Skeletal muscle tissue (tissue), 4 donors: Measurements from ENCODE around the gene PPP2R3B. TPM values are rescaled to one million over a fixed set of nuclear protein-coding genes. Genes with fewer than 3 reads are reported as not detected.
A peak's percentile ranks its signal among the peaks of the same experiment; 100 is the strongest.
"Not testable (repeated sequence)": the region's sequence is repeated elsewhere in the genome, so short reads cannot be mapped to it uniquely, and the experiment has no call there.

Experiments
- H3K27ac ChIP-seq: one replicate; pipeline ENCODE4 v1.7.0; 2013; ENCODE audit warnings: mild to moderate bottlenecking, low read depth, low read length, inconsistent platforms
- H3K27me3 ChIP-seq, 3 donors: one replicate each; pipeline ENCODE4 v1.7.0; 2013; ENCODE audit warnings: low read length in 3 of 3; ENCODE audit not compliant: control insufficient read depth in 3 of 3, insufficient read depth in 3 of 3
- H3K36me3 ChIP-seq, 3 donors: one replicate each; pipeline ENCODE4 v1.7.0; 2013; ENCODE audit warnings: low read length in 3 of 3; ENCODE audit not compliant: control insufficient read depth in 3 of 3, insufficient read depth in 3 of 3
- H3K4me1 ChIP-seq, 3 donors: one replicate each; pipeline ENCODE4 v1.7.0; 2013; ENCODE audit warnings: low read length in 3 of 3, mild to moderate bottlenecking in 3 of 3; ENCODE audit not compliant: control insufficient read depth in 3 of 3, insufficient read depth in 3 of 3
- H3K4me3 ChIP-seq, 3 donors: one replicate each; pipeline ENCODE4 v1.7.0; 2013; ENCODE audit warnings: low read length in 3 of 3
- H3K9ac ChIP-seq, 3 donors: one replicate each; pipeline ENCODE4 v1.7.0; 2013; ENCODE audit warnings: low read length in 3 of 3, mild to moderate bottlenecking in 3 of 3, moderate library complexity in 2 of 3, low read depth in 1 of 3
- H3K9me3 ChIP-seq, 3 donors: one replicate each; pipeline ENCODE4 v1.7.0; 2013; ENCODE audit warnings: low read length in 3 of 3; ENCODE audit not compliant: control insufficient read depth in 3 of 3
- total RNA-seq: library from RNA; depleted of rRNA; stranded (reverse); fragments of >200 nt; gene quantifications from one replicate; pipeline ENCODE4 v1.2.3, GENCODE V29; 2014
- donor health status: Osteomylitis.

The PPP2R3B gene
- total RNA-seq, 1 donor from 2014 or later: 172 TPM

DNA sequence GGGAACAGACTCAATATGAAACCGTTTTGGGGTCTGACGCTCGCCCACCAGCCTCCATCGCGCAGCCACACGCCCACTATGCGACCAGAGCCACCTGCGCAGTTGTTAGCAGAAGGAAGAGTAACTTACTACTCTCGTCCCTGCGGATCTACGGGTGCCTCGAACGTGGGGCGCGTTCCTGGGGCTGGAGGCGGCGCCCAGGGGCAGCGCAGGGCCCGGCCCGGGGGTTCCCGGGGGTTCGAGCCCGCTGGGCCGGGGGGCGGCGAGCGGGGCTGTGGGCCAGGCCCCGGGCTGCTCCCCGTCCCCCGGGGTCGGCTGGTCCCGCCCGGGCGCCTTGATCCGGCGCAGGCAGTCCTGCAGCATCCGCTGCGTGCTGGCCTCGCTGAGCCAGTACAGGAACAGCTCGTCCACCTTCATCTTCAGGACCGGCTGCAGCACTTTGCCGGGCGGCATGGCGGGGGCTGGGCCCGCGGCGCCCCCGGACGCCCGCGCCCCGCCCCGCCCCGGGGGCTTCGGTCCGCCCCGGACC, 404 bp downstream of the PPP2R3B start:
- Histone ChIP-seq H3K9ac (peak overlapping the region; percentile 45 to 99 (median 61)), H3K27ac (no peak overlapping the region), H3K9me3 (no peaks in the 10 kb centered on the region), H3K4me1 (peaks cover 0 to 6% (median 6%) of the 10 kb centered on the region in 3 donors), H3K36me3 (peaks cover 0 to 2% (median 0%) of the 10 kb centered on the region in 3 donors), H3K27me3 (no peaks in the 10 kb centered on the region), H3K4me3 (peak overlapping the region; percentile 59 to 98 (median 95))

DNA sequence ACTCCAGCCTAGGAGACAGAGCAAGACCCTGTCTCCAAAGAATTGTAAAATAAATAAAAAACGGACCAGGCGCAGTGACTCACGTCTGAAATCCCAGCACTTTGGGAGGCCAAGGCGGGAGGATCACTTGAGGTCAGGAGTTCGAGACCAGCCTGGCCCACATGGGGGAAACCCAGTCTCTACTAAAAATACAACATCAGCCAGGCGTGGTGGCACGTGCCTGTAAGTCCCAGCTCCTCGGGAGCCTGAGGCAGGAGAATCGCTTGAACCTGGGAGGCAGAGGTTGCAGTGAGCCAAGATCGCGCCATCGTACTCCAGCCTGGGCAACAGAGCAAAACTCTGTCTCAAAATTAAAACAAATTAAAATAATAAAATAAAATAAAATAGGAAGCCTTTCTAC, 971 bp downstream of the PPP2R3B start:
- H3K4me1 ChIP-seq, H3K27ac ChIP-seq, H3K9me3 ChIP-seq, H3K36me3 ChIP-seq, H3K27me3 ChIP-seq: not testable (repeated sequence)
- H3K4me3 ChIP-seq: peak overlapping the region in 1 of 3 donors; percentile 95
- peak overlapping the region in 1 of 3 donors; percentile 45 for H3K9ac ChIP-seq

GRCh38 chrX:384861-385260, 1.8 kb downstream of the PPP2R3B start:
- H3K36me3 ChIP-seq: peaks cover 0 to 2% (median 0%) of the 10 kb centered on the region in 3 donors
- peaks cover 0 to 6% (median 6%) of the 10 kb centered on the region in 3 donors for H3K4me1 ChIP-seq
- no peaks in the 10 kb centered on the region for H3K9me3 ChIP-seq
- no peak overlapping the region for H3K9ac ChIP-seq
- H3K4me3 ChIP-seq: no peak overlapping the region
- no peak overlapping the region for H3K27ac ChIP-seq
- no peaks in the 10 kb centered on the region for H3K27me3 ChIP-seq

DNA sequence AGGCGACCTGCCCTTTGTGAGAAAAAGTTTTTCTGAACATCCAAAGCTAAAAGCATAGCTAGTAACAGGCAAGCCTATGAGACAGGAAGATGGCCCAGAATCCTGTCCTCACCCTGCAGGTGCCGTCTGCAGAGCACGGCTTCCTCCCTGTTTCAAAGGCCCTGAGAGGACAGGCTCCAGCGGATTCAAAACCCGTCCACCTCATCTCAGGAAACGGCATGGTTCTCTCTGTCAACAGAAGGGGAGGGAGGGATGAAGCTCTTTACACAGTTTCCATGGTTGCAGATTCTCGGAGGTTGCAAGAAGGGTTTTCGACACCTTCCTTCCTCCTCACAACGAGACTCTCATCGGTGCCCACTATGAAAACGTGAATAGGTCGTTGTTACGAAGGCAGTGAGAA, 8.3 kb downstream of the PPP2R3B start:
- Histone ChIP-seq H3K27ac (no peak overlapping the region), H3K4me3 (no peak overlapping the region), H3K9me3 (no peaks in the 10 kb centered on the region), H3K9ac (no peak overlapping the region), H3K27me3 (peaks cover 0 to 3% (median 0%) of the 10 kb centered on the region in 3 donors), H3K36me3 (no peaks in the 10 kb centered on the region), H3K4me1 (peaks cover 9 to 10% (median 10%) of the 10 kb centered on the region in 3 donors)

DNA sequence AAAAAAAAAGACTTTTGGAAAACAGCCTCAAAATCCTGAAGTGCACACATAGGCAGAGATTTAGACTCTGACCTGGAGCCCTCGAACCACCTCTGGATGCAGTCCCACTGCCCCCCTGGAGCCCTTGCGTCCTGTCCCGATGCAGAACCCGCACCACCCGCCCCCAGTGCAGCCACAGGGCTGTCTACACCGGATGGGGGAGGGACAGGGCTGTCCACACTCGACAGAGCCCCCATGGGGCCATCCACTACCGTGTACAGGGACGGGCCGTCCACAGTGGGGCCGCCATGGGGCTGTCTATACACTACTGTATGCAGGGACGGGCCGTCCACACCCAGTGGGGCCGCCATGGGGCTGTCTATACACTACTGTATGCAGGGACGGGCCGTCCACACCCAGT, 10.5 kb downstream of the PPP2R3B start:
- H3K36me3 ChIP-seq, H3K9me3 ChIP-seq, H3K9ac ChIP-seq, H3K27me3 ChIP-seq, H3K27ac ChIP-seq, H3K4me3 ChIP-seq: not testable (repeated sequence)
- peaks cover 17 to 25% (median 23%) of the 10 kb centered on the region in 3 donors for H3K4me1 ChIP-seq

DNA sequence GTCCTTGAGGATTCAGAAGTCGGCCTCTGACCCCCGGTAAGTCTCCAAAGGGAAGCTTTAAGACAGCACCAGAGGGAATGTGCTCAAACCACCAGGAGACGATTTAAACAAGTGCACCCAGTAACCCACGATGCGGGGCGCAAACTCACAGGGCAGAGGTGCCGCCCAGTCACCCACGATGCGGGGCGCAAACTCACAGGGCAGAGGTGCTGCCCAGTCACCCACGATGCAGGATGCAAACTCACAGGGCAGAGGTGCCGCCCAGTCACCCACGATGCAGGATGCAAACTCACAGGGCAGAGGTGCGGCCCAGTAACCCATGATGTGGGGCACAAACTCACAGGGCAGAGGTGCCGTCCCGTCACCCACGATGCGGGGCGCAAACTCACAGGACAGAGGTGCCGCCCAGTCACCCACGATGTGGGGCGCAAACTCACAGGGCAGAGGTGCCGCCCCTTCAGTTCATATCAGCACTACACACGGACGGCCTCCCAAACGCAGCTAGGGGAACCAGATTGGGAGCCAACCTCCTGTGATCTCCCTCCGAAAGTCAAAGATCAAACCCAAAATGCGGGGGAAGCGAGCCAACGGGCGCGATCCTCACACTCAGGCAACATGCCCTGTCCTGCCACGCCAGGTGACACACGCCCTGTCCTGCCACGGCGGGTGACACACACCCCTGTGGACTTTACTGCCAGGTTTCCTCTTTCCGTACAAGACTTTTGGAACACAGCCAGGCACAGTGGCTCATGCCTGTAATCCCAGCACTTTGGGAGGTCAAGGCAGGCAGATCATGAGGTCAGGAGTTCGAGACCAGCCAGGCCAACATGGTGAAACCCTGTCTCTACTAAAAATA, 11.3 kb downstream of the PPP2R3B start:
- Histone ChIP-seq H3K27me3 (peaks cover 0 to 6% (median 0%) of the 10 kb centered on the region in 3 donors), H3K4me1 (peaks cover 22 to 33% (median 31%) of the 10 kb centered on the region in 3 donors), H3K27ac (no peak overlapping the region), H3K9me3 (no peaks in the 10 kb centered on the region), H3K36me3 (peaks cover 0 to 3% (median 0%) of the 10 kb centered on the region in 3 donors), H3K4me3 (no peak overlapping the region), H3K9ac (peak overlapping the region in 1 of 3 donors; percentile 95)

- H3K27ac ChIP-seq: peak overlapping the region; percentile 12
- no peaks in the 10 kb centered on the region for H3K9me3 ChIP-seq
- peaks cover 0 to 3% (median 0%) of the 10 kb centered on the region in 3 donors for H3K36me3 ChIP-seq
- peak overlapping the region; percentile 59 to 85 (median 78) for H3K4me3 ChIP-seq
- peaks cover 30 to 41% (median 39%) of the 10 kb centered on the region in 3 donors for H3K4me1 ChIP-seq
- peaks cover 0 to 6% (median 0%) of the 10 kb centered on the region in 3 donors for H3K27me3 ChIP-seq
- peak overlapping the region; percentile 23 to 95 (median 54) for H3K9ac ChIP-seq
Measured at GRCh38 chrX:374596-374995, 12.1 kb downstream of the PPP2R3B start.

GRCh38 chrX:373641-374471, 12.9 kb downstream of the PPP2R3B start:
- peaks cover 37 to 48% (median 46%) of the 10 kb centered on the region in 3 donors for H3K4me1 ChIP-seq
- peaks cover 0 to 6% (median 0%) of the 10 kb centered on the region in 3 donors for H3K27me3 ChIP-seq
- peak overlapping the region; percentile 12 for H3K27ac ChIP-seq
- no peaks in the 10 kb centered on the region for H3K9me3 ChIP-seq
- peak overlapping the region; percentile 59 to 85 (median 78) for H3K4me3 ChIP-seq
- peaks cover 0 to 4% (median 0%) of the 10 kb centered on the region in 3 donors for H3K36me3 ChIP-seq
- peak overlapping the region; percentile 54 to 95 (median 79) for H3K9ac ChIP-seq

DNA sequence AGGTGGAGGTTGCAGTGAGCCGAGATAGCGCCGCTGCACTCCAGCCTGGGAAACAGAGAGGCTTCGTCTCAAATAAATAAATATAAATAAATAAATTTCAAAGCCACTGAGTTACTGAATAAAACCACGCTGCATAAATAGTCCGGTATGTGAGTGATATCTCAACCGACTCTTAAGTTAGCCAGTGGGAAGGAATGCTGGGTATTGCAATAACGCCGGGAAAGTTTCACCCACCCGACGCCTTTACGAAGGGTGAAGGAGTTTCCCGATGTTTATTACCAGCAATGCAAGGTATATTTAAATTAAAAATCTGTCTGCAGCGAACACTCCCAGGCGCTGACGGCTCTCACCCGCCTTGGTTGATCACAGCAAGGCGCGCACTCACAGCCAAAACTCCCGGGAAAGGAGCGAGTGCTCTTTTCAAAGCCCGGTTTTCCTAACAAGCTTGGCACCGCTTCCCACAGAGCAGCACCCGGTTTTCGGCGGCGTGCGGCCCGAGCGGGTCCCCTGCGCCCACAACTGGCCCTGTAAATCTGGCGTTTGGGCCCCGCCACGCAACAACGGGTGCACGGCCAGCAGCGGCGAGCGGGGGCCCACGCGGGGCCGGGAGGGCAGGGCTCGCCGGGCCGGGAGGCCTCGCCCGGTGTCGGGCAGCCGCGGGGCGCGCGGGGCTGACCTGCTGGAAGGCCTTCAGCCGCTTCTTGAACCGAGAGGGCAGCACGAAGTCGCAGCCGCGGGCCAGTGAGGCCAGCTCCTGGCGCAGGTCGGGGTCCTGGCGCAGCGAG, 13.7 kb downstream of the PPP2R3B start:
- peak overlapping the region; percentile 55 for H3K27ac ChIP-seq
- H3K36me3 ChIP-seq: peaks cover 0 to 4% (median 0%) of the 10 kb centered on the region in 3 donors

More for the DNA sequence above, 13.7 kb downstream of the PPP2R3B start:
- Histone ChIP-seq H3K4me1 (peaks cover 38 to 52% (median 47%) of the 10 kb centered on the region in 3 donors), H3K27me3 (peaks cover 0 to 6% (median 0%) of the 10 kb centered on the region in 3 donors), H3K4me3 (peak overlapping the region; percentile 72 to 85 (median 78)), H3K9me3 (no peaks in the 10 kb centered on the region), H3K9ac (peak overlapping the region; percentile 54 to 95 (median 79))
